HEK293 (cell line): Measurements from ENCODE around the gene LEF1.

Experiments
- CTCF ChIA-PET: fragments of 350-600 bp; formaldehyde crosslinking; extraction: SDS; loops from one replicate; lab custom pipeline; 2021; ENCODE audit warnings: antibody characterized with exemption; lab: Yijun Ruan, JAX
- POLR2A ChIA-PET: fragments of 300-600 bp; formaldehyde crosslinking; extraction: SDS; loops from one replicate; lab custom pipeline; 2020; ENCODE audit warnings: antibody characterized with exemption, inconsistent platforms; lab: Yijun Ruan, JAX
- H3K27ac ChIP-seq: fragments of 200-500 bp; sonication (Bioruptor generic); 2 replicates; pipeline ENCODE4 v1.5.1; 2014; ENCODE audit warnings: low read depth, low read length, control low read depth, inconsistent platforms; ENCODE audit errors: extremely low read depth
- H3K36me3 ChIP-seq, 2 experiments: fragments of 200-500 bp in 1 of 2; sonication (Bioruptor generic) in 1 of 2; 1 replicate in 1 of 2; 2 replicates in 1 of 2; pipeline ENCODE4 v1.5.1; 2014 to 2017; ENCODE audit warnings: inconsistent platforms in 2 of 2, low read length in 2 of 2; ENCODE audit not compliant: control insufficient read depth in 2 of 2, insufficient read depth in 1 of 2
- H3K4me1 ChIP-seq: fragments of 200-500 bp; sonication (Bioruptor generic); 2 replicates; pipeline ENCODE4 v1.5.1; 2014; ENCODE audit warnings: mild to moderate bottlenecking, low read length, inconsistent platforms; ENCODE audit not compliant: control insufficient read depth, insufficient read depth
- H3K4me3 ChIP-seq: 2 replicates; pipeline ENCODE4 v1.5.1; 2011; ENCODE audit warnings: low read depth, mild to moderate bottlenecking, control low read depth, low read length, moderate library complexity
- H3K9me3 ChIP-seq: fragments of 200-500 bp; sonication (Bioruptor generic); 2 replicates; pipeline ENCODE4 v1.5.1; 2014; ENCODE audit warnings: low read depth, low read length, inconsistent platforms; ENCODE audit not compliant: control insufficient read depth, insufficient read depth
- BCL6B ChIP-seq: fragments of 450-650 bp; formaldehyde crosslinking; IDR thresholded peaks from 2 replicates; pipeline ENCODE4 v1.5.1; 2017; ENCODE audit warnings: missing biosample characterization, missing genetic modification characterization
- GLIS2 ChIP-seq: fragments of 450-650 bp; formaldehyde crosslinking; IDR thresholded peaks from 2 replicates; pipeline ENCODE4 v1.5.1; 2016; ENCODE audit warnings: missing biosample characterization, missing genetic modification characterization
- KLF8 ChIP-seq: fragments of 450-650 bp; formaldehyde crosslinking; IDR thresholded peaks from 2 replicates; pipeline ENCODE4 v1.5.1; 2016; ENCODE audit warnings: missing biosample characterization, missing genetic modification characterization
- WT1 ChIP-seq: fragments of 450-650 bp; formaldehyde crosslinking; IDR thresholded peaks from 2 replicates; pipeline ENCODE4 v1.5.1; 2016; ENCODE audit warnings: missing biosample characterization, missing genetic modification characterization
- ZBTB11 ChIP-seq: fragments of 450-650 bp; formaldehyde crosslinking; conservative IDR thresholded peaks from 2 replicates; pipeline ENCODE4 v1.5.1; 2016; ENCODE audit warnings: low read depth, missing biosample characterization, missing genetic modification characterization
- ZFP41 ChIP-seq: fragments of 450-650 bp; formaldehyde crosslinking; IDR thresholded peaks from 2 replicates; pipeline ENCODE4 v1.5.1; 2016; ENCODE audit warnings: missing biosample characterization, missing genetic modification characterization, borderline replicate concordance
- ZNF2 ChIP-seq: fragments of 450-650 bp; formaldehyde crosslinking; IDR thresholded peaks from 2 replicates; pipeline ENCODE4 v1.5.1; 2016; ENCODE audit warnings: missing biosample characterization, missing genetic modification characterization
- ZNF211 ChIP-seq: fragments of 450-650 bp; formaldehyde crosslinking; IDR thresholded peaks from 2 replicates; pipeline ENCODE4 v1.5.1; 2016; ENCODE audit warnings: low read depth, missing biosample characterization, missing genetic modification characterization
- ZNF214 ChIP-seq: fragments of 450-650 bp; formaldehyde crosslinking; IDR thresholded peaks from 2 replicates; pipeline ENCODE4 v1.5.1; 2017; ENCODE audit warnings: missing biosample characterization, mild to moderate bottlenecking, missing genetic modification characterization, borderline replicate concordance
- ZNF292 ChIP-seq: fragments of 450-650 bp; formaldehyde crosslinking; IDR thresholded peaks from 2 replicates; pipeline ENCODE4 v1.5.1; 2016; ENCODE audit warnings: low read depth, missing biosample characterization, missing genetic modification characterization, borderline replicate concordance
- ZNF416 ChIP-seq: fragments of 450-650 bp; formaldehyde crosslinking; IDR thresholded peaks from 2 replicates; pipeline ENCODE4 v1.5.1; 2016; ENCODE audit warnings: missing biosample characterization, missing genetic modification characterization
- ZNF530 ChIP-seq: fragments of 450-650 bp; formaldehyde crosslinking; IDR thresholded peaks from 2 replicates; pipeline ENCODE4 v1.5.1; 2016; ENCODE audit warnings: low read depth, missing biosample characterization, missing genetic modification characterization
- ZNF571 ChIP-seq: fragments of 450-650 bp; formaldehyde crosslinking; IDR thresholded peaks from 2 replicates; pipeline ENCODE4 v1.5.0; 2017; ENCODE audit warnings: missing biosample characterization, missing genetic modification characterization
- ZNF585B ChIP-seq: fragments of 450-650 bp; formaldehyde crosslinking; IDR thresholded peaks from 2 replicates; pipeline ENCODE4 v1.5.1; 2016; ENCODE audit warnings: missing biosample characterization, missing genetic modification characterization
- ZNF600 ChIP-seq: fragments of 450-650 bp; formaldehyde crosslinking; IDR thresholded peaks from 2 replicates; pipeline ENCODE4 v1.5.1; 2016; ENCODE audit warnings: missing biosample characterization, missing genetic modification characterization
- ZNF623 ChIP-seq: fragments of 450-650 bp; formaldehyde crosslinking; IDR thresholded peaks from 2 replicates; pipeline ENCODE4 v1.5.1; 2016; ENCODE audit warnings: missing biosample characterization, missing genetic modification characterization
- ZNF664 ChIP-seq: fragments of 450-650 bp; formaldehyde crosslinking; IDR thresholded peaks from 2 replicates; pipeline ENCODE4 v1.5.1; 2016; ENCODE audit warnings: missing biosample characterization, missing genetic modification characterization
- ZNF670 ChIP-seq: fragments of 450-650 bp; formaldehyde crosslinking; IDR thresholded peaks from 2 replicates; pipeline ENCODE4 v1.5.1; 2016; ENCODE audit warnings: missing biosample characterization, missing genetic modification characterization, low read depth
- ZNF747 ChIP-seq: fragments of 450-650 bp; formaldehyde crosslinking; IDR thresholded peaks from 2 replicates; pipeline ENCODE4 v1.5.1; 2016; ENCODE audit warnings: missing biosample characterization, missing genetic modification characterization
- ZNF776 ChIP-seq: fragments of 450-650 bp; formaldehyde crosslinking; IDR thresholded peaks from 2 replicates; pipeline ENCODE4 v1.5.0; 2017; ENCODE audit warnings: missing biosample characterization, missing genetic modification characterization, borderline replicate concordance
- ZNF792 ChIP-seq: fragments of 450-650 bp; formaldehyde crosslinking; IDR thresholded peaks from 2 replicates; pipeline ENCODE4 v1.5.1; 2016; ENCODE audit warnings: missing biosample characterization, missing genetic modification characterization
- ZNF843 ChIP-seq: fragments of 450-650 bp; formaldehyde crosslinking; IDR thresholded peaks from 2 replicates; pipeline ENCODE4 v1.5.1; 2016; ENCODE audit warnings: missing biosample characterization, missing genetic modification characterization

LEF1 gene

GRCh38 chr4:108107729-108108382, 60.9 kb downstream of the LEF1 start (continued):
- no peak for TF ChIP-seq ZBTB11 (tag by site-specific recombination)
- TF ChIP-seq ZNF571 (tag by site-specific recombination): no peak
- no peak for TF ChIP-seq ZNF843 (tag by site-specific recombination)

- ChIA-PET POLR2A (interaction anchor here (0.7 kb wide), 1 partner anchor 280 kb away, joined by 4 read pairs; no protein-coding TSS in a partner anchor), CTCF (interaction anchor here (0.8 kb wide), 1 partner anchor 1304 kb away, joined by 3 read pairs; no protein-coding TSS in a partner anchor)
- no peaks in the 10 kb centered on the region for H3K36me3 ChIP-seq
- no peak overlapping the region for H3K27ac ChIP-seq
- H3K4me1 ChIP-seq: no peaks in the 10 kb centered on the region
- no peak for TF ChIP-seq ZNF792 (tag by site-specific recombination)
- no peak for TF ChIP-seq BCL6B
- TF ChIP-seq WT1 (tag by site-specific recombination): no peak
- TF ChIP-seq ZNF416 (tag by site-specific recombination): no peak
- TF ChIP-seq ZFP41: no peak
- no peak for TF ChIP-seq ZNF530
- TF ChIP-seq ZNF623 (tag by site-specific recombination): no peak
- no peak for TF ChIP-seq ZNF600
- no peak for TF ChIP-seq KLF8
- no peak for TF ChIP-seq ZNF211
- no peak for TF ChIP-seq ZNF214 (tag by site-specific recombination)
- no peak for TF ChIP-seq ZNF2 (tag by site-specific recombination)
- no peak for TF ChIP-seq ZNF585B
- no peak for TF ChIP-seq ZNF776 (tag by site-specific recombination)
- TF ChIP-seq ZNF664 (tag by site-specific recombination): no peak
- TF ChIP-seq ZNF747 (tag by site-specific recombination): no peak
- TF ChIP-seq GLIS2 (tag by site-specific recombination): no peak
- no peak for TF ChIP-seq ZNF292 (tag by site-specific recombination)
- TF ChIP-seq ZNF670 (tag by site-specific recombination): no peak
- TF ChIP-seq, all 188 proteins: peak for 0
- H3K9me3 ChIP-seq: no peaks in the 10 kb centered on the region
- no peak overlapping the region for H3K4me3 ChIP-seq
These were observed 61.6 kb downstream of the LEF1 start for GRCh38 chr4:108107101-108107500.
